HUES48 (cell line): ENCODE measurements around the gene SMC3.
"Not testable (repeated sequence)": the region's sequence is repeated elsewhere in the genome, so short reads cannot be mapped to it uniquely, and the experiment has no call there.

Experiments
- H3K27ac ChIP-seq: one replicate; pipeline ENCODE4 v1.7.0; 2013; ENCODE audit warnings: low read depth, low read length, inconsistent platforms
- H3K27me3 ChIP-seq: 2 replicates; pipeline ENCODE4 v1.6.1; 2013; ENCODE audit warnings: mild to moderate bottlenecking, low read length; ENCODE audit not compliant: control insufficient read depth, insufficient read depth
- H3K36me3 ChIP-seq: 2 replicates; pipeline ENCODE4 v1.6.1; 2013; ENCODE audit warnings: low read length; ENCODE audit not compliant: control insufficient read depth, insufficient read depth
- H3K4me1 ChIP-seq: 2 replicates; pipeline ENCODE4 v1.6.1; 2013; ENCODE audit warnings: mild to moderate bottlenecking, low read length; ENCODE audit not compliant: control insufficient read depth, insufficient read depth
- H3K4me3 ChIP-seq: 2 replicates; pipeline ENCODE4 v1.5.1; 2013; ENCODE audit warnings: mild to moderate bottlenecking, low read depth, low read length
- H3K9ac ChIP-seq: 2 replicates; pipeline ENCODE4 v1.6.1; 2013; ENCODE audit warnings: mild to moderate bottlenecking, low read depth, low read length, moderate library complexity
- H3K9me3 ChIP-seq: 2 replicates; pipeline ENCODE4 v1.6.1; 2013; ENCODE audit warnings: low read length; ENCODE audit not compliant: control insufficient read depth, insufficient read depth

SMC3 gene

GRCh38 chr10:110613996-110614495, 46.6 kb downstream of the SMC3 start:
- Histone ChIP-seq H3K36me3 (no peaks in the 10 kb centered on the region), H3K9me3 (no peaks in the 10 kb centered on the region), H3K4me3 (no peak overlapping the region), H3K9ac (no peak overlapping the region), H3K27me3 (no peaks in the 10 kb centered on the region; the same call in 1 of the 2 replicates), H3K4me1 (peaks cover 23% of the 10 kb centered on the region), H3K27ac (no peak overlapping the region)

- H3K9me3 ChIP-seq = no peaks in the 10 kb centered on the region
- no peaks in the 10 kb centered on the region; the same call in 1 of the 2 replicates for H3K27me3 ChIP-seq
- peaks cover 23% of the 10 kb centered on the region for H3K4me1 ChIP-seq
- H3K27ac ChIP-seq = no peak overlapping the region
- H3K36me3 ChIP-seq = no peaks in the 10 kb centered on the region
- H3K4me3 ChIP-seq = no peak overlapping the region
- no peak overlapping the region for H3K9ac ChIP-seq
Measured at GRCh38 chr10:110615057-110615747, 47.7 kb downstream of the SMC3 start.

GRCh38 chr10:110616493-110617033, 49.1 kb downstream of the SMC3 start:
- H3K36me3 ChIP-seq = no peaks in the 10 kb centered on the region
- H3K4me1 ChIP-seq = peaks cover 11% of the 10 kb centered on the region
- no peak overlapping the region for H3K4me3 ChIP-seq
- no peak overlapping the region for H3K9ac ChIP-seq
- H3K9me3 ChIP-seq = no peaks in the 10 kb centered on the region
- H3K27me3 ChIP-seq = no peaks in the 10 kb centered on the region; the same call in 1 of the 2 replicates
- no peak overlapping the region for H3K27ac ChIP-seq

- Histone ChIP-seq H3K27ac (no peak overlapping the region), H3K9me3 (no peaks in the 10 kb centered on the region), H3K9ac (no peak overlapping the region), H3K36me3 (no peaks in the 10 kb centered on the region), H3K27me3 (no peaks in the 10 kb centered on the region; the same call in 1 of the 2 replicates), H3K4me3 (no peak overlapping the region), H3K4me1 (no peaks in the 10 kb centered on the region; the same call in 1 of the 2 replicates)
Measured at GRCh38 chr10:110617425-110618229, 50.1 kb downstream of the SMC3 start.

GRCh38 chr10:110618230-110618610, 50.7 kb downstream of the SMC3 start:
- H3K27ac ChIP-seq = no peak overlapping the region
- no peaks in the 10 kb centered on the region for H3K27me3 ChIP-seq
- no peaks in the 10 kb centered on the region for H3K9me3 ChIP-seq
- H3K4me1 ChIP-seq = no peaks in the 10 kb centered on the region; the same call in 1 of the 2 replicates
- no peak overlapping the region for H3K4me3 ChIP-seq
- no peak overlapping the region for H3K9ac ChIP-seq
- no peaks in the 10 kb centered on the region for H3K36me3 ChIP-seq

- H3K27ac ChIP-seq = no peak overlapping the region
- no peaks in the 10 kb centered on the region; the same call in 1 of the 2 replicates for H3K4me1 ChIP-seq
- H3K27me3 ChIP-seq = no peaks in the 10 kb centered on the region
- H3K4me3 ChIP-seq = no peak overlapping the region
- H3K36me3 ChIP-seq = no peaks in the 10 kb centered on the region
- no peak overlapping the region for H3K9ac ChIP-seq
- no peaks in the 10 kb centered on the region for H3K9me3 ChIP-seq
Measured at GRCh38 chr10:110619514-110620397, 52.3 kb downstream of the SMC3 start.

GRCh38 chr10:110620398-110620719, 52.9 kb downstream of the SMC3 start:
- Histone ChIP-seq H3K36me3 (no peaks in the 10 kb centered on the region), H3K4me1 (no peaks in the 10 kb centered on the region; the same call in 1 of the 2 replicates), H3K27me3 (no peaks in the 10 kb centered on the region), H3K4me3 (no peak overlapping the region), H3K27ac (no peak overlapping the region), H3K9me3 (no peaks in the 10 kb centered on the region), H3K9ac (no peak overlapping the region)

- not testable (repeated sequence) for H3K9ac ChIP-seq, H3K9me3 ChIP-seq, H3K4me3 ChIP-seq, H3K27me3 ChIP-seq, H3K27ac ChIP-seq, H3K4me1 ChIP-seq, H3K36me3 ChIP-seq
Measured at GRCh38 chr10:110623316-110623715, 55.8 kb downstream of the SMC3 start.

GRCh38 chr10:110625356-110625894, 57.9 kb downstream of the SMC3 start:
- H3K27me3 ChIP-seq = no peaks in the 10 kb centered on the region
- H3K4me3 ChIP-seq = no peak overlapping the region
- no peaks in the 10 kb centered on the region for H3K9me3 ChIP-seq
- no peak overlapping the region for H3K27ac ChIP-seq
- H3K36me3 ChIP-seq = no peaks in the 10 kb centered on the region
- H3K9ac ChIP-seq = no peak overlapping the region
- 0 out of 2 replicates have a peak, but pooled peaks cover 6% of the 10 kb centered on the region for H3K4me1 ChIP-seq
